Neural cell (in vitro differentiated cells): Measurements from ENCODE around the gene SRRM1. TPM values are rescaled to one million over a fixed set of nuclear protein-coding genes. Genes with fewer than 3 reads are reported as not detected.

ENCODE experiments used
- H2AFZ ChIP-seq: fragments of 200-600, 300-800 bp; sonication (generic), shearing (Covaris generic); 2 replicates; pipeline ENCODE4 v1.6.0; 2014; ENCODE audit warnings: low read depth, mild to moderate bottlenecking, antibody characterized with exemption, low read length, moderate library complexity
- H3F3A ChIP-seq: fragments of 200-600 bp; shearing (Covaris generic); 2 replicates; pipeline ENCODE4 v1.6.1; 2016; ENCODE audit warnings: mild to moderate bottlenecking, moderate library complexity, mixed read lengths, antibody characterized with exemption, low read length; ENCODE audit not compliant: insufficient read depth, poor library complexity, severe bottlenecking
- H3K27ac ChIP-seq: fragments of 200-600, 300-800 bp; sonication (generic), shearing (Covaris generic); 2 replicates; pipeline ENCODE4 v1.5.1; 2014; ENCODE audit warnings: mild to moderate bottlenecking, low read length, moderate library complexity
- H3K27me3 ChIP-seq: fragments of 300-800, 200-600 bp; sonication (generic), shearing (Covaris generic); 2 replicates; pipeline ENCODE4 v1.6.0; 2014; ENCODE audit warnings: mild to moderate bottlenecking, low read depth, low read length, moderate library complexity; ENCODE audit not compliant: insufficient read depth
- H3K36me3 ChIP-seq: fragments of 300-800, 200-600 bp; sonication (generic), shearing (Covaris generic); 2 replicates; pipeline ENCODE4 v1.5.1; 2014; ENCODE audit warnings: mild to moderate bottlenecking, antibody characterized with exemption, low read length, moderate library complexity; ENCODE audit not compliant: insufficient read depth
- H3K4me2 ChIP-seq: fragments of 300-800, 200-600 bp; sonication (generic), shearing (Covaris generic); 2 replicates; pipeline ENCODE4 v1.6.0; 2014; ENCODE audit warnings: mild to moderate bottlenecking, low read length
- H3K4me3 ChIP-seq: fragments of 300-800, 200-600 bp; sonication (generic), shearing (Covaris generic); 2 replicates; pipeline ENCODE4 v1.5.1; 2014; ENCODE audit warnings: mild to moderate bottlenecking, low read length, moderate library complexity
- H3K79me2 ChIP-seq: fragments of 200-600 bp; shearing (Covaris generic); replicated peaks from 2 replicates; pipeline ENCODE4 v1.6.0; 2014; ENCODE audit warnings: mild to moderate bottlenecking, low read length, moderate library complexity; ENCODE audit not compliant: insufficient read depth
- H3K9ac ChIP-seq: fragments of 300-800, 200-600 bp; sonication (generic), shearing (Covaris generic); 2 replicates; pipeline ENCODE4 v1.6.1; 2016; ENCODE audit warnings: mild to moderate bottlenecking, low read length, mixed read lengths
- H3K9me2 ChIP-seq: fragments of 200-600 bp; shearing (Covaris generic); 2 replicates; pipeline ENCODE4 v1.6.1; 2016; ENCODE audit warnings: mild to moderate bottlenecking, low read length, mixed read lengths; ENCODE audit not compliant: insufficient read depth
- H3K9me3 ChIP-seq: fragments of 200-600, 300-800 bp; sonication (generic), shearing (Covaris generic); 2 replicates; pipeline ENCODE4 v1.6.1; 2016; ENCODE audit warnings: mild to moderate bottlenecking, mixed run types, low read length, moderate library complexity, mixed read lengths
- H4K20me1 ChIP-seq: fragments of 200-600 bp; shearing (Covaris generic); 2 replicates; pipeline ENCODE4 v1.6.1; 2016; ENCODE audit warnings: mild to moderate bottlenecking, mixed run types; ENCODE audit not compliant: insufficient read depth
- CTCF ChIP-seq: fragments of 450-650 bp; IDR thresholded peaks from 2 replicates; pipeline ENCODE4 v1.5.1; 2014; ENCODE audit warnings: antibody characterized with exemption, mild to moderate bottlenecking, moderate library complexity; ENCODE audit not compliant: poor library complexity, severe bottlenecking
- EP300 ChIP-seq: fragments of 450-650 bp; conservative IDR thresholded peaks from 2 replicates; pipeline ENCODE4 v1.6.1; 2014; ENCODE audit warnings: antibody characterized with exemption, mild to moderate bottlenecking, moderate library complexity; ENCODE audit not compliant: poor library complexity, severe bottlenecking
- EZH2 ChIP-seq: fragments of 200-600, 300-800 bp; shearing (Covaris generic), sonication (generic); IDR thresholded peaks from 2 replicates; pipeline ENCODE4 v1.6.1; 2014; ENCODE audit warnings: antibody characterized with exemption, low read length, borderline replicate concordance, mild to moderate bottlenecking; ENCODE audit not compliant: insufficient read depth, poor library complexity, severe bottlenecking
- MXI1 ChIP-seq: fragments of 450-650 bp; conservative IDR thresholded peaks from 2 replicates; pipeline ENCODE4 v1.6.1; 2014; ENCODE audit warnings: antibody characterized with exemption, mild to moderate bottlenecking; ENCODE audit not compliant: poor library complexity, severe bottlenecking
- POLR2AphosphoS5 ChIP-seq: IDR thresholded peaks from 2 replicates; pipeline ENCODE4 v1.6.1; 2012
- RAD21 ChIP-seq: fragments of 450-650 bp; conservative IDR thresholded peaks from 2 replicates; pipeline ENCODE4 v1.6.1; 2014; ENCODE audit warnings: antibody characterized with exemption, mild to moderate bottlenecking, moderate library complexity
- REST ChIP-seq: IDR thresholded peaks from 2 replicates; pipeline ENCODE4 v1.6.1; 2012; ENCODE audit warnings: borderline replicate concordance
- SMC3 ChIP-seq: fragments of 450-650 bp; conservative IDR thresholded peaks from 2 replicates; pipeline ENCODE4 v1.6.1; 2014; ENCODE audit warnings: antibody characterized with exemption, mild to moderate bottlenecking, moderate library complexity; ENCODE audit not compliant: poor library complexity
- TAF1 ChIP-seq: IDR thresholded peaks from 2 replicates; pipeline ENCODE4 v1.6.1; 2012; ENCODE audit warnings: low read depth
- polyA plus RNA-seq: library from polyadenylated mRNA; depleted of rRNA; stranded (reverse); fragments of >200 nt; gene quantifications from 2 replicates; pipeline ENCODE4 v1.2.3, GENCODE V29; 2014

SRRM1 gene
- polyA plus RNA-seq, 1 donor from 2014 or later = 37.1 TPM

- no peak overlapping the region for H2AFZ ChIP-seq
- no peak overlapping the region for H3K9ac ChIP-seq
- no peak overlapping the region for H3K27ac ChIP-seq
- H3F3A ChIP-seq = no peaks in the 10 kb centered on the region
- H3K36me3 ChIP-seq = no peaks in the 10 kb centered on the region
- H3K9me3 ChIP-seq = no peaks in the 10 kb centered on the region
- no peaks in the 10 kb centered on the region for H3K79me2 ChIP-seq
- H3K4me3 ChIP-seq = no peak overlapping the region
- TF ChIP-seq TAF1 (no peak), RAD21 (no peak), MXI1 (no peak), POLR2AphosphoS5 (no peak), EZH2 (no peak), SMC3 (no peak), CTCF (no peak), EP300 (no peak), REST (no peak)
- no peaks in the 10 kb centered on the region for H3K9me2 ChIP-seq
- no peak overlapping the region for H3K4me2 ChIP-seq
- H4K20me1 ChIP-seq = no peaks in the 10 kb centered on the region
- no peaks in the 10 kb centered on the region for H3K27me3 ChIP-seq
These were observed 66.8 kb downstream of the SRRM1 start for GRCh38 chr1:24709791-24710441.

- no peaks in the 10 kb centered on the region for H3K27me3 ChIP-seq
- no peak overlapping the region for H3K4me3 ChIP-seq
- H3K4me2 ChIP-seq = no peak overlapping the region
- no peak overlapping the region for H3K9ac ChIP-seq
- H4K20me1 ChIP-seq = no peaks in the 10 kb centered on the region
- H3K79me2 ChIP-seq = no peaks in the 10 kb centered on the region
- no peak overlapping the region for H2AFZ ChIP-seq
- no peaks in the 10 kb centered on the region for H3K36me3 ChIP-seq
- no peak overlapping the region for H3K27ac ChIP-seq
- no peaks in the 10 kb centered on the region for H3K9me3 ChIP-seq
- no peaks in the 10 kb centered on the region for H3F3A ChIP-seq
- no peak for TF ChIP-seq REST
- no peak for TF ChIP-seq EZH2
- no peak for TF ChIP-seq MXI1
- no peak for TF ChIP-seq SMC3
- TF ChIP-seq TAF1 = no peak
- TF ChIP-seq EP300 = no peak
- TF ChIP-seq POLR2AphosphoS5 = no peak
- TF ChIP-seq CTCF = no peak
- no peak for TF ChIP-seq RAD21
- H3K9me2 ChIP-seq = no peaks in the 10 kb centered on the region
These were observed 68.2 kb downstream of the SRRM1 start for GRCh38 chr1:24711329-24711728.
